H1 (cell line): ENCODE measurements around the gene KCTD8. TPM values are rescaled to one million over a fixed set of nuclear protein-coding genes. Genes with fewer than 3 reads are reported as not detected.

Experiments
- CTCF ChIA-PET: fragments of 300-600 bp; sonication (Branson Sonifier 250); formaldehyde crosslinking; loops from one replicate; lab custom pipeline; 2021; ENCODE audit not compliant: partially characterized antibody; lab: Charles Lee
- POLR2A ChIA-PET: fragments of 300-600 bp; sonication (Branson Sonifier 250); formaldehyde crosslinking; loops from one replicate; lab custom pipeline; 2021; ENCODE audit warnings: inconsistent platforms; ENCODE audit not compliant: partially characterized antibody; lab: Charles Lee
- DNase-seq, 2 experiments: peaks; one replicate each; pipeline versions ENCODE4 v3.0.0 to v3.0.0-alpha.2; 2010 to 2022; ENCODE audit warnings: low spot score in 2 of 2, low read depth in 1 of 2, mixed read lengths in 1 of 2
- FAIRE-seq: peaks from 2 replicates; lab custom pipeline; 2011; peaks lifted over from hg19 to GRCh38; lab: Jason Lieb, UNC
- H2AFZ ChIP-seq: 2 replicates; pipeline ENCODE4 v1.8.1; 2012; ENCODE audit warnings: low read length, inconsistent platforms
- H2AK5ac ChIP-seq: 2 replicates; pipeline ENCODE4 v1.6.1; 2013; ENCODE audit warnings: low read depth, low read length
- H2BK120ac ChIP-seq: replicated peaks from 2 replicates; pipeline ENCODE3; 2013; ENCODE audit warnings: low read depth, low read length, inconsistent platforms
- H2BK12ac ChIP-seq: 2 replicates; pipeline ENCODE4 v1.6.1; 2013; ENCODE audit warnings: low read depth, low read length
- H2BK15ac ChIP-seq: 2 replicates; pipeline ENCODE4 v1.6.1; 2013; ENCODE audit warnings: low read length
- H2BK20ac ChIP-seq: 2 replicates; pipeline ENCODE4 v1.6.1; 2013; ENCODE audit warnings: low read length
- H2BK5ac ChIP-seq: 2 replicates; pipeline ENCODE4 v1.6.1; 2013; ENCODE audit warnings: low read depth, low read length
- H3K14ac ChIP-seq: 2 replicates; pipeline ENCODE4 v1.6.1; 2013; ENCODE audit warnings: inconsistent platforms; ENCODE audit not compliant: insufficient read length
- H3K18ac ChIP-seq: 2 replicates; pipeline ENCODE4 v1.6.1; 2013; ENCODE audit warnings: low read length; ENCODE audit errors: extremely low read depth
- H3K23ac ChIP-seq: 2 replicates; pipeline ENCODE4 v1.6.1; 2013; ENCODE audit warnings: inconsistent platforms; ENCODE audit not compliant: insufficient read length
- H3K23me2 ChIP-seq: 2 replicates; pipeline ENCODE4 v1.6.1; 2013; ENCODE audit warnings: low read depth, low read length
- H3K27ac ChIP-seq: 2 replicates; pipeline ENCODE4 v1.6.1; 2011; ENCODE audit warnings: low read depth, low read length, inconsistent platforms
- H3K27me3 ChIP-seq, 4 experiments: replicated peaks in 1 of 4; 1 replicate in 1 of 4; 2 replicates in 3 of 4; pipeline versions ENCODE4 v1.6.1 to v1.8.1; 2011 to 2013; ENCODE audit warnings: low read length in 3 of 4, mild to moderate bottlenecking in 3 of 4, inconsistent platforms in 2 of 4, mixed read lengths in 2 of 4, moderate library complexity in 1 of 4; ENCODE audit not compliant: control insufficient read depth in 3 of 4, insufficient read depth in 3 of 4; ENCODE audit errors: extremely low read depth in 1 of 4
- H3K36me3 ChIP-seq, 4 experiments: 2 replicates each; pipeline versions ENCODE4 v1.6.1 to v1.8.1; 2011 to 2013; ENCODE audit warnings: mild to moderate bottlenecking in 4 of 4, low read length in 3 of 4, moderate library complexity in 2 of 4, control low read depth in 1 of 4, inconsistent platforms in 1 of 4; ENCODE audit not compliant: insufficient read depth in 4 of 4, control insufficient read depth in 2 of 4
- H3K4ac ChIP-seq: replicated peaks from 2 replicates; pipeline ENCODE3; 2013; ENCODE audit warnings: low read length, low read depth, mixed read lengths, inconsistent platforms; ENCODE audit not compliant: insufficient read length
- H3K4me1 ChIP-seq, 4 experiments: replicated peaks in 1 of 4; 1 replicate in 1 of 4; 2 replicates in 3 of 4; pipeline versions ENCODE4 v1.6.1 to v1.8.1; 2011 to 2013; ENCODE audit warnings: low read length in 3 of 4, inconsistent platforms in 2 of 4, mixed read lengths in 1 of 4; ENCODE audit not compliant: insufficient read depth in 4 of 4, control insufficient read depth in 3 of 4
- H3K4me2 ChIP-seq, 2 experiments: 2 replicates each; pipeline versions ENCODE4 v1.6.1 to v1.8.1; 2011 to 2013; ENCODE audit warnings: low read depth in 2 of 2, low read length in 2 of 2, control low read depth in 1 of 2, inconsistent platforms in 1 of 2, mild to moderate bottlenecking in 1 of 2; ENCODE audit not compliant: insufficient read depth in 1 of 2
- H3K4me3 ChIP-seq, 4 experiments: fragments of 200-600, 300-600 bp in 1 of 4; sonication (generic), shearing (Covaris generic), sonication (Bioruptor Twin) in 1 of 4; 2 replicates each; pipeline versions ENCODE4 v1.5.1 to v1.8.1; 2011 to 2016; ENCODE audit warnings: low read length in 4 of 4, low read depth in 3 of 4, control low read depth in 2 of 4, inconsistent platforms in 2 of 4, mild to moderate bottlenecking in 2 of 4, mixed read lengths in 1 of 4, moderate library complexity in 1 of 4; ENCODE audit not compliant: insufficient read depth in 2 of 4; ENCODE audit errors: extremely low read depth in 1 of 4
- H3K56ac ChIP-seq: replicated peaks from 2 replicates; pipeline ENCODE3; 2013; ENCODE audit warnings: low read depth, mild to moderate bottlenecking, mixed read lengths, low read length, inconsistent platforms; ENCODE audit not compliant: insufficient read length
- H3K79me1 ChIP-seq: 2 replicates; pipeline ENCODE4 v1.6.1; 2013; ENCODE audit warnings: low read depth, low read length, control low read depth
- H3K79me2 ChIP-seq, 2 experiments: 2 replicates each; pipeline versions ENCODE4 v1.6.1 to v1.8.1; 2012 to 2013; ENCODE audit warnings: low read length in 2 of 2, mild to moderate bottlenecking in 2 of 2, inconsistent platforms in 1 of 2; ENCODE audit not compliant: insufficient read depth in 2 of 2, control insufficient read depth in 1 of 2
- H3K9ac ChIP-seq, 4 experiments: replicated peaks in 1 of 4; 1 replicate in 1 of 4; 2 replicates in 3 of 4; pipeline versions ENCODE4 v1.6.1 to v1.8.1; 2011 to 2013; ENCODE audit warnings: low read depth in 3 of 4, low read length in 3 of 4, control low read depth in 2 of 4, mild to moderate bottlenecking in 2 of 4, moderate library complexity in 2 of 4, inconsistent platforms in 1 of 4; ENCODE audit errors: extremely low read depth in 1 of 4
- H3K9me3 ChIP-seq, 2 experiments: 2 replicates each; pipeline versions ENCODE4 v1.6.1 to v1.8.1; 2012 to 2013; ENCODE audit warnings: mild to moderate bottlenecking in 2 of 2, moderate library complexity in 2 of 2, control low read depth in 1 of 2, inconsistent platforms in 1 of 2, low read depth in 1 of 2, low read length in 1 of 2, mixed read lengths in 1 of 2; ENCODE audit not compliant: insufficient read depth in 2 of 2
- H4K20me1 ChIP-seq, 2 experiments: replicated peaks in 1 of 2; 2 replicates each; pipeline versions ENCODE3 to v1.8.1; 2011 to 2013; ENCODE audit warnings: inconsistent platforms in 2 of 2, low read length in 2 of 2, mild to moderate bottlenecking in 1 of 2; ENCODE audit not compliant: insufficient read depth in 2 of 2, control insufficient read depth in 1 of 2
- H4K5ac ChIP-seq: 2 replicates; pipeline ENCODE4 v1.6.1; 2013; ENCODE audit warnings: low read length, low read depth, mixed read lengths, inconsistent platforms; ENCODE audit not compliant: insufficient read length
- H4K8ac ChIP-seq: 2 replicates; pipeline ENCODE4 v1.8.0; 2013; ENCODE audit warnings: mild to moderate bottlenecking, moderate library complexity, low read length, inconsistent platforms; ENCODE audit not compliant: insufficient read depth; ENCODE audit errors: extremely low read depth
- H4K91ac ChIP-seq: replicated peaks from 2 replicates; pipeline ENCODE3; 2013; ENCODE audit warnings: low read length, mixed read lengths, inconsistent platforms; ENCODE audit not compliant: insufficient read length
- CHD2 ChIP-seq: IDR thresholded peaks from 2 replicates; pipeline ENCODE4 v1.6.1; 2012; ENCODE audit warnings: low read length, improper control_type of control experiment
- EP300 ChIP-seq, 2 experiments: IDR thresholded peaks; 1 replicate in 1 of 2; 2 replicates in 1 of 2; pipeline ENCODE4 v1.6.1; 2011 to 2012; ENCODE audit warnings: low read depth in 2 of 2, low read length in 2 of 2, mild to moderate bottlenecking in 2 of 2, borderline replicate concordance in 1 of 2, inconsistent platforms in 1 of 2, moderate library complexity in 1 of 2
- EZH2 ChIP-seq: fragments of 200-600 bp; sonication (generic); IDR thresholded peaks from 2 replicates; pipeline ENCODE4 v1.7.1; 2012; ENCODE audit warnings: low read depth, mild to moderate bottlenecking, moderate library complexity, low read length, inconsistent platforms; ENCODE audit not compliant: severe bottlenecking
- HDAC2 ChIP-seq, 2 experiments: fragments of 300-600 bp in 1 of 2; sonication (generic) in 1 of 2; IDR thresholded peaks; 2 replicates each; pipeline ENCODE4 v1.6.1; 2011 to 2012; ENCODE audit warnings: low read depth in 2 of 2, low read length in 2 of 2, mild to moderate bottlenecking in 2 of 2, moderate library complexity in 2 of 2, borderline replicate concordance in 1 of 2, inconsistent platforms in 1 of 2
- HDAC6 ChIP-seq: IDR thresholded peaks from one replicate; pipeline ENCODE4 v1.7.1; 2012; ENCODE audit warnings: low read depth, mild to moderate bottlenecking, inconsistent platforms, low read length, moderate library complexity
- NRF1 ChIP-seq: IDR thresholded peaks from 2 replicates; pipeline ENCODE4 v1.6.1; 2011; ENCODE audit warnings: mild to moderate bottlenecking, low read depth, low read length, improper control_type of control experiment
- POLR2A ChIP-seq, 2 experiments: IDR thresholded peaks; 1 replicate in 1 of 2; 2 replicates in 1 of 2; pipeline ENCODE4 v1.6.1; 2011; ENCODE audit warnings: low read depth in 2 of 2, low read length in 2 of 2, mild to moderate bottlenecking in 2 of 2; ENCODE audit errors: control extremely low read depth in 1 of 2
- SIX5 ChIP-seq: IDR thresholded peaks from 2 replicates; pipeline ENCODE4 v1.6.1; 2011; ENCODE audit warnings: mild to moderate bottlenecking, low read depth, low read length
- polyA plus RNA-seq, 7 experiments: library from polyadenylated mRNA; depleted of rRNA in 3 of 7; stranded (reverse) in 5 of 7; unstranded in 2 of 7; fragments of >200 nt in 5 of 7; fragments of 200-250 nt in 2 of 7; gene quantifications; 1 replicate in 5 of 7; 2 replicates in 1 of 7; 4 replicates in 1 of 7; pipeline versions ENCODE4 v1.2.1 to v1.2.3, GENCODE V29; 2011 to 2013; ENCODE audit warnings: missing spikeins in 2 of 7, mixed read lengths in 2 of 7
- total RNA-seq: library from RNA; stranded (reverse); fragmentation: NEBNext Ultra II Directional; extraction: Animal tissue kit (Norgen Biotek cat#: 25700); gene quantifications from 2 replicates; pipeline ENCODE4 v1.2.1, GENCODE V29; 2021
- TF ChIP-seq, protein P1 (sequence below), 3 experiments: IDR thresholded peaks; 1 replicate in 2 of 3; 2 replicates in 1 of 3; pipeline versions ENCODE4 v1.5.1 to v1.6.1; 2011; ENCODE audit warnings: low read length in 3 of 3, mild to moderate bottlenecking in 3 of 3, inconsistent platforms in 2 of 3, low read depth in 1 of 3, moderate library complexity in 1 of 3; ENCODE audit not compliant: insufficient read depth in 1 of 3; ENCODE audit errors: control extremely low read depth in 1 of 3
- TF ChIP-seq, protein P2 (sequence below): IDR thresholded peaks from 2 replicates; pipeline ENCODE4 v1.6.1; 2012; ENCODE audit warnings: inconsistent platforms

KCTD8 gene
- total and polyA plus RNA-seq, 2 of the 8 experiments (the other 6 are each of a cell fraction or from before 2014, with no cell fraction given), result 2.9 to 3.7 TPM

DNA sequence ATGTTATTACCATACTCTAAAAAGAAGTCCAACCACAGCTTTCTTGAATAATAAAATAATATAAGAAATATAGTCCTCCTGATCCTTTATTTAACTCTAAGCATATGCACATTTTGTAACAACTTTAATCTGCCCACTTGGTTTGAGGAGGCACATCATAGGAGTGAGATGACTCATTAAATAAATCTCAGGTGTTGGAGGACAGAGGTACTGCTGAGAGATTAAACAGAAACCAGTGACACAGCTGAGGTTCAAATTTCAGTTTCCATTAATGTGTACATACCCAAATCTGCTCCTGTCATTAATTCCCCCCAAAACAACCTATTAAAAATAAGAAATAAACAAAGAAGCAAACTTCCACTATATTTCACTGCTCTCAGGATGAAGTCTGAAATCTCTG, 211.0 kb downstream of the KCTD8 start:
- Histone ChIP-seq H3K23me2 (no peaks in the 10 kb centered on the region), H4K5ac (no peak overlapping the region), H2AFZ (no peak overlapping the region), H3K79me2 (no peaks in the 10 kb centered on the region), H4K20me1 (no peaks in the 10 kb centered on the region), H2BK20ac (no peak overlapping the region), H3K79me1 (no peaks in the 10 kb centered on the region), H2BK5ac (no peak overlapping the region), H2BK15ac (no peak overlapping the region), H3K18ac (no peak overlapping the region), H3K27me3 (peaks cover 0 to 3% (median 2%) of the 10 kb centered on the region in 4 experiments; a peak in 4 of 7 replicates), H2BK12ac (no peak overlapping the region), H3K9me3 (no peaks in the 10 kb centered on the region), H2AK5ac (no peak overlapping the region), H3K4me2 (no peak overlapping the region), H3K36me3 (no peaks in the 10 kb centered on the region), H3K4me3 (no peak overlapping the region), H4K91ac (no peak overlapping the region), H3K27ac (no peak overlapping the region), H2BK120ac (no peak overlapping the region), H4K8ac (no peak overlapping the region), H3K23ac (no peak overlapping the region), H3K9ac (no peak overlapping the region), H3K4me1 (no peaks in the 10 kb centered on the region; a peak in 1 of 7 replicates), H3K14ac (no peak overlapping the region), H3K4ac (no peak overlapping the region), H3K56ac (no peak overlapping the region)
- ChIA-PET CTCF (no interaction called here), POLR2A (no interaction called here)
- DNase-seq, result no peak
- no peak for FAIRE-seq
- TF ChIP-seq, protein P1, sequence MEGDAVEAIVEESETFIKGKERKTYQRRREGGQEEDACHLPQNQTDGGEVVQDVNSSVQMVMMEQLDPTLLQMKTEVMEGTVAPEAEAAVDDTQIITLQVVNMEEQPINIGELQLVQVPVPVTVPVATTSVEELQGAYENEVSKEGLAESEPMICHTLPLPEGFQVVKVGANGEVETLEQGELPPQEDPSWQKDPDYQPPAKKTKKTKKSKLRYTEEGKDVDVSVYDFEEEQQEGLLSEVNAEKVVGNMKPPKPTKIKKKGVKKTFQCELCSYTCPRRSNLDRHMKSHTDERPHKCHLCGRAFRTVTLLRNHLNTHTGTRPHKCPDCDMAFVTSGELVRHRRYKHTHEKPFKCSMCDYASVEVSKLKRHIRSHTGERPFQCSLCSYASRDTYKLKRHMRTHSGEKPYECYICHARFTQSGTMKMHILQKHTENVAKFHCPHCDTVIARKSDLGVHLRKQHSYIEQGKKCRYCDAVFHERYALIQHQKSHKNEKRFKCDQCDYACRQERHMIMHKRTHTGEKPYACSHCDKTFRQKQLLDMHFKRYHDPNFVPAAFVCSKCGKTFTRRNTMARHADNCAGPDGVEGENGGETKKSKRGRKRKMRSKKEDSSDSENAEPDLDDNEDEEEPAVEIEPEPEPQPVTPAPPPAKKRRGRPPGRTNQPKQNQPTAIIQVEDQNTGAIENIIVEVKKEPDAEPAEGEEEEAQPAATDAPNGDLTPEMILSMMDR (IDR thresholded peaks at IDR 0.05; ENCODE audit: control extremely low read depth in 1 of 3, insufficient read depth in 1 of 3, low read depth in 1 of 3, low read length in 3 of 3), result no peak
- TF ChIP-seq POLR2A (IDR thresholded peaks at IDR 0.05; ENCODE audit: control extremely low read depth in 1 of 2, low read depth in 2 of 2, low read length in 2 of 2) (no peak), SIX5 (no peak), EZH2 (no peak), NRF1 (no peak), EP300 (IDR thresholded peaks at IDR 0.05; ENCODE audit: borderline replicate concordance in 1 of 2, low read depth in 2 of 2, low read length in 2 of 2) (no peak), HDAC2 (IDR thresholded peaks at IDR 0.05; ENCODE audit: borderline replicate concordance in 1 of 2, low read depth in 2 of 2, low read length in 2 of 2) (no peak), CHD2 (no peak), HDAC6 (no peak)
- TF ChIP-seq, protein P2, sequence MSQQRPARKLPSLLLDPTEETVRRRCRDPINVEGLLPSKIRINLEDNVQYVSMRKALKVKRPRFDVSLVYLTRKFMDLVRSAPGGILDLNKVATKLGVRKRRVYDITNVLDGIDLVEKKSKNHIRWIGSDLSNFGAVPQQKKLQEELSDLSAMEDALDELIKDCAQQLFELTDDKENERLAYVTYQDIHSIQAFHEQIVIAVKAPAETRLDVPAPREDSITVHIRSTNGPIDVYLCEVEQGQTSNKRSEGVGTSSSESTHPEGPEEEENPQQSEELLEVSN, result no peak
